ENCODE data around the gene FHIT.

Gene FHIT

GRCh38 chr3:60932170-60932569 lies 319.1 kb downstream of the FHIT start:
- no peaks in the 10 kb centered on the region for H3K36me3 ChIP-seq
- H3K27ac ChIP-seq: no peak overlapping the region
- no peak overlapping the region for H3K4me2 ChIP-seq
- H3K4me1 ChIP-seq: no peaks in the 10 kb centered on the region
- H3K9ac ChIP-seq: no peak overlapping the region
- no peak for TF ChIP-seq Cebpa-rat (IDR thresholded peaks at IDR 0.05)
- peaks cover 6% of the 10 kb centered on the region for H3K9me3 ChIP-seq
- H3K4me3 ChIP-seq: no peak overlapping the region
- H3K27me3 ChIP-seq: no peaks in the 10 kb centered on the region
- H4K20me1 ChIP-seq: no peaks in the 10 kb centered on the region

GRCh38 chr3:60931452-60931851 lies 319.8 kb downstream of the FHIT start:
- H3K27ac ChIP-seq: no peak overlapping the region
- H3K4me1 ChIP-seq: no peaks in the 10 kb centered on the region
- H3K4me2 ChIP-seq: no peak overlapping the region
- H3K9me3 ChIP-seq: peaks cover 10% of the 10 kb centered on the region
- H3K9ac ChIP-seq: no peak overlapping the region
- no peaks in the 10 kb centered on the region for H4K20me1 ChIP-seq
- TF ChIP-seq Cebpa-rat (IDR thresholded peaks at IDR 0.05): no peak
- H3K36me3 ChIP-seq: no peaks in the 10 kb centered on the region
- no peaks in the 10 kb centered on the region for H3K27me3 ChIP-seq
- no peak overlapping the region for H3K4me3 ChIP-seq

- Histone ChIP-seq H3K4me1 (no peaks in the 10 kb centered on the region; the same call in 1 of the 2 replicates), H3K4me2 (no peak overlapping the region), H3K36me3 (no peaks in the 10 kb centered on the region), H3K4me3 (no peak overlapping the region), H3K9me3 (no peaks in the 10 kb centered on the region), H3K9ac (no peak overlapping the region), H3K27me3 (no peaks in the 10 kb centered on the region), H4K20me1 (no peaks in the 10 kb centered on the region), H3K27ac (no peak overlapping the region)
- no peak for TF ChIP-seq Cebpa-rat (IDR thresholded peaks at IDR 0.05)
Measured at GRCh38 chr3:60920519-60920918, 330.7 kb downstream of the FHIT start.

GRCh38 chr3:60919296-60919695 lies 332.0 kb downstream of the FHIT start:
- no peaks in the 10 kb centered on the region for H4K20me1 ChIP-seq
- no peak overlapping the region for H3K4me2 ChIP-seq
- no peak overlapping the region for H3K27ac ChIP-seq
- no peaks in the 10 kb centered on the region for H3K36me3 ChIP-seq
- no peak overlapping the region for H3K9ac ChIP-seq
- no peaks in the 10 kb centered on the region for H3K27me3 ChIP-seq
- H3K9me3 ChIP-seq: no peaks in the 10 kb centered on the region
- no peak overlapping the region for H3K4me3 ChIP-seq
- TF ChIP-seq Cebpa-rat (IDR thresholded peaks at IDR 0.05): no peak
- no peaks in the 10 kb centered on the region; the same call in 1 of the 2 replicates for H3K4me1 ChIP-seq

- no peak overlapping the region for H3K4me2 ChIP-seq
Measured at GRCh38 chr3:60917141-60917540, 334.1 kb downstream of the FHIT start.

GRCh38 chr3:60916546-60916945 lies 334.7 kb downstream of the FHIT start:
- Histone ChIP-seq H3K9ac (no peak overlapping the region), H3K4me1 (no peaks in the 10 kb centered on the region; the same call in 1 of the 2 replicates), H3K27me3 (no peaks in the 10 kb centered on the region), H4K20me1 (no peaks in the 10 kb centered on the region), H3K4me2 (no peak overlapping the region), H3K4me3 (no peak overlapping the region), H3K36me3 (no peaks in the 10 kb centered on the region), H3K9me3 (no peaks in the 10 kb centered on the region), H3K27ac (no peak overlapping the region)
- no peak for TF ChIP-seq Cebpa-rat (IDR thresholded peaks at IDR 0.05)

More at GRCh38 chr3:60917141-60917540, 334.1 kb downstream of the FHIT start:
- Histone ChIP-seq H3K36me3 (no peaks in the 10 kb centered on the region), H3K27me3 (no peaks in the 10 kb centered on the region), H3K9ac (no peak overlapping the region), H4K20me1 (no peaks in the 10 kb centered on the region), H3K27ac (no peak overlapping the region), H3K4me1 (no peaks in the 10 kb centered on the region; the same call in 1 of the 2 replicates), H3K4me3 (no peak overlapping the region), H3K9me3 (no peaks in the 10 kb centered on the region)
- no peak for TF ChIP-seq Cebpa-rat (IDR thresholded peaks at IDR 0.05)

GRCh38 chr3:60913474-60913873 lies 337.8 kb downstream of the FHIT start:
- Histone ChIP-seq H3K27me3 (no peaks in the 10 kb centered on the region), H4K20me1 (no peaks in the 10 kb centered on the region), H3K27ac (no peak overlapping the region), H3K9me3 (no peaks in the 10 kb centered on the region), H3K4me2 (no peak overlapping the region), H3K36me3 (no peaks in the 10 kb centered on the region), H3K4me1 (no peaks in the 10 kb centered on the region; the same call in 1 of the 2 replicates), H3K4me3 (no peak overlapping the region), H3K9ac (no peak overlapping the region)
- TF ChIP-seq Cebpa-rat (IDR thresholded peaks at IDR 0.05): no peak

- no peak overlapping the region for H3K4me3 ChIP-seq
- H3K27ac ChIP-seq: no peak overlapping the region
- H3K9me3 ChIP-seq: no peaks in the 10 kb centered on the region
- H4K20me1 ChIP-seq: no peaks in the 10 kb centered on the region
- H3K4me1 ChIP-seq: no peaks in the 10 kb centered on the region; the same call in 1 of the 2 replicates
- no peaks in the 10 kb centered on the region for H3K27me3 ChIP-seq
- H3K9ac ChIP-seq: no peak overlapping the region
- no peak overlapping the region for H3K4me2 ChIP-seq
- no peaks in the 10 kb centered on the region for H3K36me3 ChIP-seq
- TF ChIP-seq Cebpa-rat (IDR thresholded peaks at IDR 0.05): no peak
Measured at GRCh38 chr3:60912876-60913275, 338.4 kb downstream of the FHIT start.

- Histone ChIP-seq H3K27ac (no peak overlapping the region), H4K20me1 (no peaks in the 10 kb centered on the region), H3K27me3 (no peaks in the 10 kb centered on the region), H3K9ac (no peak overlapping the region), H3K9me3 (no peaks in the 10 kb centered on the region), H3K4me2 (no peak overlapping the region), H3K4me1 (no peaks in the 10 kb centered on the region; the same call in 1 of the 2 replicates), H3K36me3 (no peaks in the 10 kb centered on the region), H3K4me3 (no peak overlapping the region)
- TF ChIP-seq Cebpa-rat (IDR thresholded peaks at IDR 0.05): no peak
Measured at GRCh38 chr3:60912142-60912541, 339.1 kb downstream of the FHIT start.

- Histone ChIP-seq H3K9me3 (no peaks in the 10 kb centered on the region), H3K4me2 (no peak overlapping the region), H3K27ac (no peak overlapping the region), H3K4me3 (no peak overlapping the region), H4K20me1 (no peaks in the 10 kb centered on the region), H3K9ac (no peak overlapping the region), H3K27me3 (no peaks in the 10 kb centered on the region), H3K4me1 (no peaks in the 10 kb centered on the region), H3K36me3 (no peaks in the 10 kb centered on the region)
- TF ChIP-seq Cebpa-rat (IDR thresholded peaks at IDR 0.05): no peak
Measured at GRCh38 chr3:60909526-60909925, 341.7 kb downstream of the FHIT start.

- Histone ChIP-seq H3K4me2 (no peak overlapping the region), H3K27me3 (no peaks in the 10 kb centered on the region), H3K4me1 (0 out of 2 replicates have a peak, but pooled peaks cover 4% of the 10 kb centered on the region), H3K4me3 (no peak overlapping the region), H3K9me3 (no peaks in the 10 kb centered on the region), H4K20me1 (no peaks in the 10 kb centered on the region), H3K9ac (no peak overlapping the region), H3K27ac (no peak overlapping the region), H3K36me3 (no peaks in the 10 kb centered on the region)
- TF ChIP-seq Cebpa-rat (IDR thresholded peaks at IDR 0.05): no peak
Measured at GRCh38 chr3:60906283-60906682, 345.0 kb downstream of the FHIT start.

Measured in BLaER1 (cell line).